ENCODE measurements around the gene GCAT. TPM values are rescaled to one million over a fixed set of nuclear protein-coding genes. Genes with fewer than 3 reads are reported as not detected.
"Not testable (repeated sequence)": the region's sequence is repeated elsewhere in the genome, so short reads cannot be mapped to it uniquely, and the experiment has no call there.

The GCAT gene
- polyA plus RNA-seq, 1 donor from 2014 or later: 0.51 TPM

DNA sequence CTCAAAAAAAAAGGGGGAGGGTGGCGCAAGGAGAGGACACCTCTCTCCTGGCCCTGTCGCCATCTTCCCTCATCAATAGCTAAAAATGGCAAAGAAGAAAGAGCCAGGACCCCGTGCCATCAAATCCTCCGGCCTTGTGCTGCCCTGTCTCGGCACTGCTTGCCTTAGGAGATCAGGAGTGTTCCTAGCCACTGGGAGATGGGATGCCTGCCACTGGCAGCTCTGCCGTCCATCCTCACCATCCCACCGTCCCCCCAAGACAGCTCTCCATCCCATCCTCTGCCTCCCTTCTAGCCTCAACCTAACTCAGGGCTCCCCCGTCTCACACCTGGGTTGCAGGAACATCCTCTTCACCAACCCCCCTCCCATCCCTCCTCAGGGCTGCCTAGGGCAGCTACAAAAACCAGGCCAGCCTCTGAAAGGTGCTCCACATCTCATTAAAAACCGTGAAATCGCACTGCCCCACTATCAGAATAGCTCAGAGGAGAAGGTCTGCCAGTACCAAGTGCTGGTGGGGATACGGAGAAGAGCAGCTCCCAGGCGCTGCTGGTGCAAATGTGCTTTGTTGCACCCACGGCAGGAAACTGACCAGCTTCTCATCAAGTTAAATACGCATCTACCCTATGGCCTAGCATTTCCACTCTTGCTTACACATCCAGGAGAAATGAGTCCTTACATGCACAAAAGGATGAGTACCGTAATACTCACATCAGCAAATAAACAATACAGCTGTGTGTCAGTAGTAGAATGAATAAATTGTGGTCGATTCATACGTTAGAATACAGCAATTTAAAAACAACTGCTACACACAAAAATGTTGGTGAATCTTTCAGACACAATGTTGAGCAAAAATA lies 31.7 kb upstream of the GCAT start:
- no peak overlapping the region for H3K4me3 Mint-ChIP-seq
- H3K9me3 Mint-ChIP-seq: no peaks in the 10 kb centered on the region
- peak overlapping the region in 1 of 3 donors; percentile 29 for H3K27ac Mint-ChIP-seq
- H3K27me3 Mint-ChIP-seq: no peaks in the 10 kb centered on the region
- H3K4me1 Mint-ChIP-seq: peaks cover 5 to 10% (median 9%) of the 10 kb centered on the region in 3 donors
- H3K36me3 Mint-ChIP-seq: no peaks in the 10 kb centered on the region

DNA sequence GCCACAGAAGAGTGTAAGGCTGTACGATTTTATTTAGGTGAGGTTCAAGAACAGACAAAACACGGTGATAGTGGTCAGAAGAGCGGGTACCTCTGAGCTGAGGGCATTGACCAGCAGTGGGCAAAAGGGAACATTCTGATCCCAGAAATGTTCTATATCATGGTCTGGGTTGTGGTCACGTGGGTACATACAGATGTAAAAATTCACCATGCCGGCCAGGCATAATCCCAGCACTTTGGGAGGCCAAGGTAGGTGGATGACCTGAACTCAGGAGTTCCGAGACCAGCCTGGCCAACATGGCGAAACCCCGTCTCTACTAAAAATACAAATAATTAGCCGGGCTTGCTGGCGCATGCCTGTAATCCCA lies 31.1 kb upstream of the GCAT start:
- Mint-ChIP-seq H3K27me3 (no peaks in the 10 kb centered on the region), H3K36me3 (no peaks in the 10 kb centered on the region), H3K9me3 (no peaks in the 10 kb centered on the region), H3K4me1 (peaks cover 5 to 10% (median 9%) of the 10 kb centered on the region in 3 donors), H3K4me3 (no peak overlapping the region), H3K27ac (no peak overlapping the region)

DNA sequence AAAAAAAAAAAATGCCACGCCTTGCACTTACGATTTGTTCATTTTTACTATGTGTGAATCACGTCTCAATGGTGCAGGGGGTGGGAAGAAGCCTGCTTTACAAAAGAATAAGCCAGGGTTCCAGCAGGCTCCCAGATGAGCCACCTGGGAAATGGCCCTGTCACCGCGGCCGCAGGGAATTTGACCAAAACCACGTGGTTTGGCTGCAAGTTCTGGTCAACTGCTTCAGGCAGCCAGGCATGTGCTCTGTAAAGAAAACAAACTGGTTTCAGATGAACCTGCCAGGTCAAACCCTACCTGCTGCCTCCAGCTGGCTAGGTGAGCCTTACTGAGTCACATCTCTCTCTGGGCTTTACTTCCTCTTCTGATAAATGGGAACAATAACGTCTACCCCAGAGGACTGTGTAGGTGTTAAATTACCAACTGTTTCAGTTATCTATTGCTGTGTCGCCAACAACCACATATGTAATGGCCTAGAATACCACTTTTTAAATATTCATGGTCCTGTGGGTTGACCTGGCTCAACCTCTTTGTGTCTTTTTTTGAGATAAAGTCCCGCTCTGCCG lies 30.5 kb upstream of the GCAT start:
- H3K27me3 Mint-ChIP-seq: no peaks in the 10 kb centered on the region
- peak overlapping the region in 2 of 3 donors; percentile 28 to 53 for H3K27ac Mint-ChIP-seq
- H3K4me1 Mint-ChIP-seq: peaks cover 5 to 10% (median 9%) of the 10 kb centered on the region in 3 donors
- H3K36me3 Mint-ChIP-seq: peaks cover 1% of the 10 kb centered on the region
- no peaks in the 10 kb centered on the region for H3K9me3 Mint-ChIP-seq
- peak overlapping the region in 1 of 4 donors; percentile 3 for H3K4me3 Mint-ChIP-seq

DNA sequence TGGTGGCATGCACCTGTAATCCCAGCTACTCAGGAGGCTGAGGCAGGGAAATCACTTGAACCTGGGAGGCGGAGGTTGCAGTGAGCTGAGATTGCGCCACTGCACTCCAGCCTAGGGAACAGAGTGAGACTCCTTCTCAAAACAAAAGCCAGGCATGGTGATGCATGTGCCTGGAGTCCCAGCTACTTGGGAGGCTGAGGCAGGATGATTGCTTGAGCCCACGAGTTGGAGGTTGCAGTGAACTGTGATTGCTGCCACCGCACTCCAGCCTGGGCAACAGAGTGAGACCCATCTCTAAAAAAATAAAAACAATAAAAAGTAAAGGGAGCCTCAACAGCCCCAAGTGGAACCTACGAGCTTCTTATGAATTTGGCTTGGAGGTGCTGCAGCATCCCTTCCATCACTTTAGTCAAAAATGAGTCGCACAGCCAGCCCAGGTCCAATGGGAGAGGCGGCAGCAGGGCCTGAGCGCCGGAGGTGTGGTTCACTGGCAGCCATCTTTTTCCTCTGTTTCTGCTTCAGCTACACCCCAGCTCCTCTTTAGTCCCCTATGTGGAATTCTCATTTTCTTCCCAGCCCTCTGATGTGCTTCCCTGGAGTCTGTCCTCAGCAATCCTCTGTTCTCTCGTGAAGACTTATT lies 29.2 kb upstream of the GCAT start:
- H3K36me3 Mint-ChIP-seq: peaks cover 1% of the 10 kb centered on the region
- no peak overlapping the region for H3K27ac Mint-ChIP-seq
- no peaks in the 10 kb centered on the region for H3K9me3 Mint-ChIP-seq
- H3K4me1 Mint-ChIP-seq: peaks cover 5 to 10% (median 9%) of the 10 kb centered on the region in 3 donors
- H3K4me3 Mint-ChIP-seq: no peak overlapping the region
- no peaks in the 10 kb centered on the region for H3K27me3 Mint-ChIP-seq

GRCh38 chr22:37781434-37782059 lies 26.2 kb upstream of the GCAT start:
- Mint-ChIP-seq H3K9me3 (no peaks in the 10 kb centered on the region), H3K4me3 (no peak overlapping the region), H3K27ac (peak overlapping the region in 1 of 3 donors; percentile 39), H3K4me1 (peaks cover 11 to 23% (median 16%) of the 10 kb centered on the region in 3 donors), H3K27me3 (peaks cover 5% of the 10 kb centered on the region), H3K36me3 (peaks cover 1% of the 10 kb centered on the region)

DNA sequence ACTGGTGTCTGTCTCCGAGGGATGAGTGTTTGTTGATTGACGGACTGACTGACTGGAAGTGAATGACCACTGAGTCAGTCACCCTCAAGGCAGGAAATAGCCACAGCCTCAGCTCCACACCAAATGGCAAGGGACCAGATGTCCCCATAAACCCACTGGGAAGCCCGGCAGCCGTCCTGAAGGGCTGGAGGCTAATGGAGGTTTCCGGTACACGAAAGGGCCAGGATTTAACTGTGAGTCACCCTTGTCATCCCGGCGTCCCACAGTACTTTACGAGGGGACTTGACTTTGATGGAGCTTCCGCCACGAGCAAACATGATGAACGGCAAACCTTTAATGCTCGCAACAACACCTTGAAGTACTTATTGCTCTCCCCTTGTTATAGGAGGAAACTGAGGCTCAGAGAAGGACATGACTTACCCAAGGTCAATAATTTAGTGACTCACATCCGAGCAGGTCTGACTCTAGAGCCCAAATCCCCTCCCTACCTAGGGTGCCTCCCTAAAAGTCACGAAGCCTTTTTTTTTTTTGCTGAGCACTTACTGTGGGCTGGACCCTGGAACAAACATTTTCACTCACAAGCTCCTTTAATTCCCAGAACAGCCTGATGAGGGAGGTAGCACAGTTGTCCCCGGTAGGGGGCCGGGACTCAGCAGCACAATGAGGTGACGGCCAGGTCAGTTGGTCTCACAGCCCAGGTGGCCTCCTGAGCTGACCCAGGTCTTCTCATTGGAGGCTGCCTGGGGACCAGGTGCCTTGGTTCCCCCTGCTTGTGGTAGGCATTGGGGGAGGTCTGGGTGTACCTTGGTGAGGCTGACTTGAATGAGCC lies 25.2 kb upstream of the GCAT start:
- H3K9me3 Mint-ChIP-seq: no peaks in the 10 kb centered on the region
- H3K36me3 Mint-ChIP-seq: peaks cover 1% of the 10 kb centered on the region
- H3K27me3 Mint-ChIP-seq: peaks cover 5% of the 10 kb centered on the region
- H3K27ac Mint-ChIP-seq: no peak overlapping the region
- H3K4me1 Mint-ChIP-seq: peaks cover 4 to 13% (median 11%) of the 10 kb centered on the region in 3 donors
- no peak overlapping the region for H3K4me3 Mint-ChIP-seq

DNA sequence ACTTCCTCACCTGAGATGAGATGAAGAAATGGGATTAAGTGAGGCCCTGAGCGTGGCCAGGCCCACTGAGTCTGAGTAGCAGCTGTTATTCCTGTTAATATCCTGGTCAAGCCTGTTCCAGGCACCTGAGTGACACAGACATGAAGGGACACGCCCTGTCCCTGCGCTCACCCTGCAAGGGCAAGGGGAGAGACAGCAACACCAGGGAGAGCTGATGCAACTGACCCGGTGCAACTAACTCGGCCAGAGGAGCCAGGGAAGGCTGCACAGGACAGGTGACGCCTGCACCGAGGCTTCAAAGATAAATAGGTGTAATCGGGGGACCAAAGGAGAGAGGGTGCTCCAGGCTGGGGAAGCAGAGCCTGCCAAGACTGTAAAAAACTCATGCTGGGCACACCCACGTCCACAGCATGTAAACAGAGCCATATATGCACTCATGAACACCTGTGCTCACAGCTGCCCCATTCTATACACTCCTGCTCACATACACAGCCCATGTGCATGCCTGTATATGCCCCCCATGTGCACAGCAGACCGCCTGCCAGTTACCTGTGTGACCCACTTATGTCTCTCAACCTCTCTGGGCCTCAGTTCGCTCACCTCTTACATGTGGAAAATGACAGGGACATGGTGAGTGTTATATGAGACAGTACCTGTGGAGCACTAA lies 22.8 kb upstream of the GCAT start:
- Mint-ChIP-seq H3K36me3 (peaks cover 1% of the 10 kb centered on the region), H3K27ac (no peak overlapping the region), H3K27me3 (peaks cover 7% of the 10 kb centered on the region), H3K4me1 (peaks cover 3 to 13% (median 11%) of the 10 kb centered on the region in 3 donors), H3K9me3 (no peaks in the 10 kb centered on the region), H3K4me3 (peak overlapping the region in 1 of 4 donors; percentile 61)

DNA sequence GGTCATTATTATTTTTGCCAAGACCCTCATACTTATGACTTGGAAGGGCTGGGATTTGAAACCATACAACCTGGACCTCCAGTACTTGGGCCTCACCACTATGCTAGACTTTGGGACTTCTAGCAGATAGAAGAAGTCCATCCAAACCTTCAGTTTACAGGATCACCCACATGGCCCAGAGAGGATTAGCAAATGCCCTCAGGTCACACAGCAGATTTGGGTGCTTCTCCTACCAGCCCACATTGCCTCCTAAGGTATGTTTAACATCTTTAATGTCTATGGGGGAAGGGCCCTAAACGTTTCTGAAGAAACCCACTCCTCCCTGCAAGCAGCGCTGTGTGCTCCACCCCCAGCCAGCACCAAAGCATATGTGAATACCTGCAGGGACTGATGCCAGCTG lies 17.5 kb upstream of the GCAT start:
- Mint-ChIP-seq H3K36me3 (no peaks in the 10 kb centered on the region), H3K4me1 (peaks cover 0 to under 1% (median 0%) of the 10 kb centered on the region in 3 donors), H3K27me3 (peaks cover 1% of the 10 kb centered on the region), H3K9me3 (no peaks in the 10 kb centered on the region), H3K4me3 (no peak overlapping the region), H3K27ac (no peak overlapping the region)

GRCh38 chr22:37792494-37792893 lies 15.2 kb upstream of the GCAT start:
- Mint-ChIP-seq H3K4me3 (no peak overlapping the region), H3K27ac (no peak overlapping the region), H3K36me3 (no peaks in the 10 kb centered on the region), H3K4me1 (no peaks in the 10 kb centered on the region), H3K9me3 (no peaks in the 10 kb centered on the region), H3K27me3 (peaks cover 3% of the 10 kb centered on the region)

DNA sequence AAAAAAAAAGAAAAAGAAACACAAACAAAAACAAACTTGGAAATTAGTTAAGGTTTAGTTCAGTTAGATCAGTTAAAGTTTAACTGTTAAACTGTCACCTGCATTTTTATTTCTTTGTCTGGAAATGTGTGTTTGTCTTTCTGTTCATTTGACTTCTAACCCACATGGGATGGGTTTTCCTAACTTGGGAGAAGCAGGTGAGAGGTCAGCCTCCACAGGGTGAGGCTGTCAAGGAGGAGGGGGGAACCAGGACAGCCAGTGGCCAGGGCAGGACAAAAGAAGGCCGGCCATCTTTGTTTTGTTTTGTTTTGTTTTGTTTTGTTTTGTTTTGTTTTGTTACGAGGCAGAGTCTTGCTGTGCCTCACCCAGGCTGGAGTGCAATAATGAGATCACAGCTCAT lies 13.4 kb upstream of the GCAT start:
- Mint-ChIP-seq H3K27me3 (peaks cover 6% of the 10 kb centered on the region), H3K9me3 (no peaks in the 10 kb centered on the region), H3K4me1 (peaks cover 0 to 7% (median 4%) of the 10 kb centered on the region in 3 donors), H3K36me3 (no peaks in the 10 kb centered on the region), H3K27ac (no peak overlapping the region), H3K4me3 (no peak overlapping the region)

- H3K27me3 Mint-ChIP-seq: peaks cover 9% of the 10 kb centered on the region
- no peaks in the 10 kb centered on the region for H3K36me3 Mint-ChIP-seq
- H3K27ac Mint-ChIP-seq: no peak overlapping the region
- no peaks in the 10 kb centered on the region for H3K9me3 Mint-ChIP-seq
- H3K4me3 Mint-ChIP-seq: no peak overlapping the region
- H3K4me1 Mint-ChIP-seq: peaks cover 5 to 7% (median 7%) of the 10 kb centered on the region in 3 donors
Measured at GRCh38 chr22:37796079-37796478, 11.7 kb upstream of the GCAT start.

- not testable (repeated sequence) for H3K4me1 Mint-ChIP-seq, H3K9me3 Mint-ChIP-seq, H3K27ac Mint-ChIP-seq, H3K36me3 Mint-ChIP-seq, H3K4me3 Mint-ChIP-seq
- H3K27me3 Mint-ChIP-seq: peaks cover 10% of the 10 kb centered on the region
Measured at GRCh38 chr22:37797259-37797658, 10.5 kb upstream of the GCAT start.

DNA sequence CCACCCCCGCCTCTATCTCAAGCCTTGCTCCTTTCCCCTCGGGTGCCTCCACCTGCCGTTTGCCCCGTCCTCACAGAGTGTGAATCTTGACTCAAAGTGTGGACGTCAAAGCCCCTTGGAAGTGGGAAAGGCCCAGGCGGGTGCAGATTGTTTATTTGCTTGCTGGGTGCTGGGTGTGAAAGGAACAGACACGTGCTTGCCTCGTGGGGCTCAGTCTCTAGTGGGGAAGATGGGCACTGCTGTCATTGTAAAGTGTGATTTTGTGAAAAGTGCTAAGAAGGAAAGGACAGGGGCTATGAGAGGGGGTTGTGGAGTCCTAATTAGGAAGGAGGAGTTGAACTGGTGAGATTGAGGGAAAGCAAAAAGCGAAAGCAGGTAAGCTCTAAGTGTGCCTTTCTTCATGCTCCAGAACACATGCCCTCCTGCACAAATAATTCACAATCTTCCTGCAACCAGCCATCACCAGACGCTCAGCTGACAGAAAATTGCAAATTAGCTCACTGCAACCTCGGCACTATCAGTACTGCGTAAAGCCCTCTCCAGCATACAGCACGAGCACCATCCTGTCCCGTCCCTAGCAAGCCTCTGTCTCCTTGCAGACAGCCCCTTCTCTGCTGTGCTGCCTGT lies 9.7 kb upstream of the GCAT start:
- Mint-ChIP-seq H3K27me3 (peaks cover 15% of the 10 kb centered on the region), H3K9me3 (no peaks in the 10 kb centered on the region), H3K36me3 (no peaks in the 10 kb centered on the region), H3K27ac (peak overlapping the region in 1 of 3 donors; percentile 44), H3K4me1 (peaks cover 5 to 12% (median 11%) of the 10 kb centered on the region in 3 donors), H3K4me3 (peak overlapping the region in 2 of 4 donors; percentile 7 to 55)

All from IgD-negative memory B cell (primary cell).